Endodermal cell (in vitro differentiated cells): ENCODE results near the gene MYCBP2. TPM values are rescaled to one million over a fixed set of nuclear protein-coding genes. Genes with fewer than 3 reads are reported as not detected.

Experiments used
- DNase-seq: peaks from one replicate; pipeline ENCODE4 v3.0.0-alpha.2; 2017
- H3K27ac ChIP-seq: 2 replicates; pipeline ENCODE4 v1.5.1; 2013; ENCODE audit warnings: mild to moderate bottlenecking, low read depth, low read length, moderate library complexity
- H3K27me3 ChIP-seq: 2 replicates; pipeline ENCODE4 v1.6.1; 2013; ENCODE audit warnings: mild to moderate bottlenecking, low read length, moderate library complexity; ENCODE audit not compliant: insufficient read depth, control insufficient read depth, poor library complexity, severe bottlenecking
- H3K36me3 ChIP-seq: 2 replicates; pipeline ENCODE4 v1.7.0; 2013; ENCODE audit warnings: mild to moderate bottlenecking, low read length, moderate library complexity; ENCODE audit not compliant: control insufficient read depth, insufficient read depth
- H3K4me1 ChIP-seq: one replicate; pipeline ENCODE4 v1.7.0; 2013; ENCODE audit warnings: low read length; ENCODE audit not compliant: control insufficient read depth, insufficient read depth
- H3K4me3 ChIP-seq: 2 replicates; pipeline ENCODE4 v1.5.1; 2013; ENCODE audit warnings: mild to moderate bottlenecking, low read length, moderate library complexity
- H3K9ac ChIP-seq: 2 replicates; pipeline ENCODE4 v1.6.1; 2013; ENCODE audit warnings: mild to moderate bottlenecking, low read length, moderate library complexity; ENCODE audit not compliant: poor library complexity, severe bottlenecking; ENCODE audit errors: extremely low read depth
- H3K9me3 ChIP-seq: 2 replicates; pipeline ENCODE4 v1.6.1; 2013; ENCODE audit warnings: mild to moderate bottlenecking, low read length, moderate library complexity; ENCODE audit not compliant: control insufficient read depth
- H3K27ac Mint-ChIP-seq: 2 replicates; pipeline ENCODE4 v1.8.0; 2020; ENCODE audit warnings: mixed read lengths
- H3K27me3 Mint-ChIP-seq: 2 replicates; pipeline ENCODE4 v1.8.0; 2021; ENCODE audit warnings: mild to moderate bottlenecking, mixed read lengths; ENCODE audit not compliant: insufficient read depth
- H3K36me3 Mint-ChIP-seq: 2 replicates; pipeline ENCODE4 v1.8.0; 2020; ENCODE audit warnings: low read depth, mixed read lengths
- H3K4me1 Mint-ChIP-seq: 2 replicates; pipeline ENCODE4 v1.8.0; 2020; ENCODE audit warnings: mixed read lengths
- H3K4me3 Mint-ChIP-seq: 2 replicates; pipeline ENCODE4 v1.8.0; 2020; ENCODE audit warnings: mild to moderate bottlenecking, moderate library complexity, mixed read lengths
- H3K9me3 Mint-ChIP-seq: 2 replicates; pipeline ENCODE4 v1.8.0; 2020; ENCODE audit warnings: mild to moderate bottlenecking, mixed read lengths
- CTCF ChIP-seq: fragments of 200-600 bp; sonication (generic); conservative IDR thresholded peaks from 2 replicates; pipeline ENCODE4 v1.5.0; 2021; ENCODE audit warnings: antibody characterized with exemption, mild to moderate bottlenecking
- WGBS, 2 experiments: methylation state at CpG; one replicate each; pipeline versions ENCODE4 v1.1.5 to v1.1.7; 2013; ENCODE audit warnings: missing lambda C conversion rate in 2 of 2, mixed read lengths in 1 of 2; ENCODE audit not compliant: insufficient coverage in 1 of 2, insufficient read length in 1 of 2; 5-methylcytosine and 5-hydroxymethylcytosine counted together
- total RNA-seq, 2 donors: library from RNA; stranded (reverse); fragmentation: NEBNext Ultra II Directional in 1 of 2; extraction: Animal tissue kit (Norgen Biotek cat#: 25700) in 1 of 2; gene quantifications; 2 replicates in 1 of 2; 3 replicates in 1 of 2; pipeline ENCODE4 v1.2.1, GENCODE V29; 2021

MYCBP2 gene
- total RNA-seq, 2 donors from 2014 or later, result 32.5 to 32.9 TPM

- no peak overlapping the region for H3K27ac Mint-ChIP-seq
- H3K4me1 Mint-ChIP-seq, result peaks cover 13% of the 10 kb centered on the region
- no peaks in the 10 kb centered on the region for H3K9me3 Mint-ChIP-seq
- H3K27me3 Mint-ChIP-seq, result peaks cover 1% of the 10 kb centered on the region
- Histone ChIP-seq H3K27ac (no peak overlapping the region), H3K9ac (no peak overlapping the region), H3K4me3 (no peak overlapping the region), H3K4me1 (no peaks in the 10 kb centered on the region), H3K27me3 (no peaks in the 10 kb centered on the region), H3K9me3 (no peaks in the 10 kb centered on the region), H3K36me3 (peaks cover 40% of the 10 kb centered on the region)
- 90 to 94% methylated on average over 2 to 3 of the region's 3 CpGs for WGBS, 2 experiments
- TF ChIP-seq CTCF, result no peak
- H3K4me3 Mint-ChIP-seq, result no peak overlapping the region
- no peak for DNase-seq
- H3K36me3 Mint-ChIP-seq, result peaks cover 5% of the 10 kb centered on the region
Measured at GRCh38 chr13:77022341-77022740, 304.6 kb downstream of the MYCBP2 start.

- Histone ChIP-seq H3K27ac (no peak overlapping the region), H3K4me3 (no peak overlapping the region), H3K27me3 (no peaks in the 10 kb centered on the region), H3K4me1 (no peaks in the 10 kb centered on the region), H3K9ac (no peak overlapping the region), H3K36me3 (peaks cover 65% of the 10 kb centered on the region), H3K9me3 (no peaks in the 10 kb centered on the region)
- no peak overlapping the region for H3K4me3 Mint-ChIP-seq
- no peaks in the 10 kb centered on the region for H3K27me3 Mint-ChIP-seq
- no peaks in the 10 kb centered on the region for H3K9me3 Mint-ChIP-seq
- peaks cover 3% of the 10 kb centered on the region for H3K4me1 Mint-ChIP-seq
- peaks cover 15% of the 10 kb centered on the region for H3K36me3 Mint-ChIP-seq
- H3K27ac Mint-ChIP-seq, result no peak overlapping the region
- no peak for TF ChIP-seq CTCF
- DNase-seq, result no peak
Measured at GRCh38 chr13:77019756-77020155, 307.1 kb downstream of the MYCBP2 start.

- H3K27ac Mint-ChIP-seq, result no peak overlapping the region
- WGBS, 2 experiments, result 94 to 100% methylated on average over 5 to 6 of the region's 6 CpGs
- Histone ChIP-seq H3K4me1 (no peaks in the 10 kb centered on the region), H3K36me3 (peaks cover 92% of the 10 kb centered on the region), H3K27me3 (no peaks in the 10 kb centered on the region), H3K9ac (no peak overlapping the region), H3K27ac (no peak overlapping the region), H3K4me3 (no peak overlapping the region), H3K9me3 (no peaks in the 10 kb centered on the region)
- no peak overlapping the region for H3K4me3 Mint-ChIP-seq
- no peaks in the 10 kb centered on the region for H3K4me1 Mint-ChIP-seq
- no peak for DNase-seq
- peaks cover 39% of the 10 kb centered on the region for H3K36me3 Mint-ChIP-seq
- H3K27me3 Mint-ChIP-seq, result no peaks in the 10 kb centered on the region
- no peaks in the 10 kb centered on the region for H3K9me3 Mint-ChIP-seq
- TF ChIP-seq CTCF, result peak; percentile 51
Measured at GRCh38 chr13:77016888-77017623, 309.8 kb downstream of the MYCBP2 start.
